Loucy (cell line): ENCODE data around the gene SASH3.

ENCODE experiments used
- H2AFZ ChIP-seq: fragments of 200-600 bp; sonication (generic); 2 replicates; pipeline ENCODE4 v1.6.0; 2016; ENCODE audit warnings: antibody characterized with exemption, mild to moderate bottlenecking, low read length, moderate library complexity
- H3F3A ChIP-seq: fragments of 200-600 bp; 2 replicates; pipeline ENCODE4 v1.6.0; 2016; ENCODE audit warnings: antibody characterized with exemption, low read depth, mild to moderate bottlenecking
- H3K27me3 ChIP-seq: fragments of 200-600 bp; sonication (generic); 2 replicates; pipeline ENCODE4 v1.6.1; 2014; ENCODE audit warnings: low read length, mild to moderate bottlenecking; ENCODE audit not compliant: insufficient read depth, poor library complexity, severe bottlenecking
- H3K36me3 ChIP-seq: fragments of 200-600 bp; sonication (generic); 2 replicates; pipeline ENCODE4 v1.6.1; 2016; ENCODE audit warnings: low read length; ENCODE audit not compliant: insufficient read depth
- H3K4me1 ChIP-seq: fragments of 200-600 bp; sonication (generic); 2 replicates; pipeline ENCODE4 v1.5.1; 2014; ENCODE audit warnings: low read length, mild to moderate bottlenecking; ENCODE audit not compliant: insufficient read depth, poor library complexity, severe bottlenecking
- H3K4me2 ChIP-seq: fragments of 200-600 bp; sonication (generic); 2 replicates; pipeline ENCODE4 v1.6.0; 2014; ENCODE audit warnings: antibody characterized with exemption, low read length, low read depth, mild to moderate bottlenecking; ENCODE audit not compliant: poor library complexity, severe bottlenecking
- H3K4me3 ChIP-seq: fragments of 200-600 bp; sonication (generic); 2 replicates; pipeline ENCODE4 v1.5.1; 2014; ENCODE audit warnings: low read length, mild to moderate bottlenecking, mixed read lengths; ENCODE audit not compliant: poor library complexity, severe bottlenecking
- H3K79me2 ChIP-seq: fragments of 200-600 bp; sonication (generic); 2 replicates; pipeline ENCODE4 v1.6.1; 2014; ENCODE audit warnings: low read length; ENCODE audit not compliant: insufficient read depth
- H3K9ac ChIP-seq: fragments of 200-600 bp; sonication (generic); 2 replicates; pipeline ENCODE4 v1.6.0; 2014; ENCODE audit warnings: mild to moderate bottlenecking, low read depth, low read length, moderate library complexity; ENCODE audit not compliant: poor library complexity, severe bottlenecking
- H3K9me2 ChIP-seq: fragments of 200-600 bp; sonication (generic); replicated peaks from 2 replicates; pipeline ENCODE4 v1.6.1; 2016; ENCODE audit warnings: low read depth, low read length, mixed read lengths
- H3K9me3 ChIP-seq: fragments of 200-600 bp; sonication (generic); 2 replicates; pipeline ENCODE4 v1.6.1; 2014; ENCODE audit warnings: mild to moderate bottlenecking, antibody characterized with exemption, low read length, low read depth; ENCODE audit not compliant: insufficient read depth
- H4K20me1 ChIP-seq: fragments of 200-600 bp; sonication (generic); 2 replicates; pipeline ENCODE4 v1.6.0; 2014; ENCODE audit warnings: antibody characterized with exemption, low read length, mild to moderate bottlenecking; ENCODE audit not compliant: insufficient read depth, poor library complexity, severe bottlenecking
- CTCF ChIP-seq: fragments of 200-600 bp; sonication (generic); conservative IDR thresholded peaks from 2 replicates; pipeline ENCODE4 v1.5.1; 2014; ENCODE audit warnings: mild to moderate bottlenecking, antibody characterized with exemption, low read length
- EZH2phosphoT487 ChIP-seq: fragments of 200-600 bp; IDR thresholded peaks from 2 replicates; pipeline ENCODE4 v1.6.1; 2018; ENCODE audit warnings: antibody characterized with exemption, mild to moderate bottlenecking, moderate library complexity, borderline replicate concordance

The SASH3 gene

DNA sequence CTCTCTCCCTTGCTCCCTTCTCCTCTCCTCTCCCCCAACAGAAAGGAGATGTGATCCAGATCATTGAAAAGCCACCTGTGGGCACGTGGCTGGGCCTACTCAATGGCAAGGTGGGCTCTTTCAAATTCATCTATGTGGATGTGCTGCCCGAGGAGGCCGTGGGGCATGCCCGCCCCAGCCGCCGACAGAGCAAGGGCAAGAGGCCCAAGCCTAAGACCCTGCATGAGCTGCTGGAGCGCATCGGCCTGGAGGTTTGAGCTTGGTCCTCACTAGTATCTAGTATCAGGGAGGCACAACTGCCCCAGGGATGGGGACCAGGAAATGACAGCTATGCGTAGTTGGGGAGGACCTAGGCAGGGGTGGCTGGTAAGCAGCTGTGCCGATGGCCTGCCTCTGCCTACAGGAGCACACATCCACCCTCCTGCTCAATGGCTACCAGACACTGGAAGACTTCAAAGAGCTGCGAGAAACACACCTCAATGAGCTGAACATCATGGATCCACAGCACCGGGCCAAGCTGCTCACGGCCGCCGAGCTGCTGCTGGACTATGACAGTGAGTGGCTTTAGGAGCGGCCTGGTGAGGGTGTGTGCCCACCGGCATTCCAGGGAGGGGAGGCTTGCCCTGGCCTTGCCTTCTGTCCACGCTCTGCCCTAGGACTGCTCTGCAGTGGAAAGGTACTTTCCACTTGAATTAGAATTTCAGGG, 13.0 kb downstream of the SASH3 start:
- H3K4me3 ChIP-seq = no peak overlapping the region
- H3K9me2 ChIP-seq = no peaks in the 10 kb centered on the region
- no peaks in the 10 kb centered on the region for H3K27me3 ChIP-seq
- H4K20me1 ChIP-seq = peaks cover 38% of the 10 kb centered on the region
- TF ChIP-seq EZH2phosphoT487 (no peak), CTCF (no peak)
- no peak overlapping the region for H2AFZ ChIP-seq
- no peak overlapping the region for H3K4me2 ChIP-seq
- peaks cover 29% of the 10 kb centered on the region; the same call in 1 of the 2 replicates for H3K79me2 ChIP-seq
- peaks cover 8% of the 10 kb centered on the region for H3K4me1 ChIP-seq
- no peak overlapping the region for H3K9ac ChIP-seq
- H3K36me3 ChIP-seq = peaks cover 70% of the 10 kb centered on the region; the same call in 1 of the 2 replicates
- H3K9me3 ChIP-seq = no peaks in the 10 kb centered on the region
- no peaks in the 10 kb centered on the region for H3F3A ChIP-seq

DNA sequence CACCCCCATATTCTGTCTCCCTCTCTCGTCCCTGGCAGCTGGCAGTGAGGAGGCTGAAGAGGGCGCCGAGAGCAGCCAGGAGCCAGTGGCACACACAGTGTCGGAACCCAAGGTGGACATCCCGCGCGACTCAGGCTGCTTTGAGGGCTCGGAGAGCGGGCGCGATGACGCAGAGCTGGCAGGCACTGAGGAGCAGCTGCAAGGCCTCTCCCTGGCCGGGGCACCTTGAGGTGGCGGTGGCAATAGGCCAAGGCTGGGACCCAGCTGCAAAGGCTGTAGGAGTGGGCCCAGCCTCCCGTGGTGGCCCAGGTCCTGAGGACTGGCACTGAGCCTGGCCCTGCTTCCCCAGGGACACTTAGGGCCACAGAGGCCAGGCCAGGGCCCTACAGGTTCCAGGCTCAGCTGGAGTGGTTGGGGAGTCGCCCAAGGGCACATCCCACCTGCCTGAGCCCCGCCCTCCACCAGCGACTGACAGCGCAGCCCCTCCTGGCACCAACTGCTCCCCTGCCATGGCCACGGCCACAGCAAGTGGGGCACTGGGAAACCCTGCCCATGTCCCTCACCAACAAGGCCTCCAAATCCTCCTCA, 13.9 kb downstream of the SASH3 start:
- Histone ChIP-seq H3K9ac (no peak overlapping the region), H3K9me2 (no peaks in the 10 kb centered on the region), H3K79me2 (peaks cover 19% of the 10 kb centered on the region; the same call in 1 of the 2 replicates), H3K4me3 (no peak overlapping the region), H3K27me3 (no peaks in the 10 kb centered on the region), H3K4me2 (no peak overlapping the region), H3K36me3 (peaks cover 65% of the 10 kb centered on the region; the same call in 1 of the 2 replicates), H3F3A (no peaks in the 10 kb centered on the region), H3K9me3 (no peaks in the 10 kb centered on the region), H3K4me1 (peaks cover 16% of the 10 kb centered on the region), H4K20me1 (peaks cover 32% of the 10 kb centered on the region), H2AFZ (no peak overlapping the region)
- TF ChIP-seq CTCF (no peak), EZH2phosphoT487 (no peak)

GRCh38 chrX:129795584-129795983, 15.8 kb downstream of the SASH3 start:
- no peak overlapping the region for H3K4me2 ChIP-seq
- no peaks in the 10 kb centered on the region for H3F3A ChIP-seq
- peaks cover 5% of the 10 kb centered on the region; the same call in 1 of the 2 replicates for H3K79me2 ChIP-seq
- TF ChIP-seq EZH2phosphoT487 (no peak), CTCF (no peak)
- H3K9me3 ChIP-seq = no peaks in the 10 kb centered on the region
- no peaks in the 10 kb centered on the region for H3K27me3 ChIP-seq
- H3K9me2 ChIP-seq = no peaks in the 10 kb centered on the region
- H3K4me3 ChIP-seq = no peak overlapping the region
- peaks cover 58% of the 10 kb centered on the region; the same call in 1 of the 2 replicates for H3K36me3 ChIP-seq
- no peak overlapping the region for H2AFZ ChIP-seq
- H3K9ac ChIP-seq = no peak overlapping the region
- H3K4me1 ChIP-seq = peaks cover 30% of the 10 kb centered on the region
- peaks cover 21% of the 10 kb centered on the region for H4K20me1 ChIP-seq
